ENCODE results near the gene SIAH3.
A peak's percentile ranks its signal among the peaks of the same experiment; 100 is the strongest.
"Not testable (repeated sequence)": the region's sequence is repeated elsewhere in the genome, so short reads cannot be mapped to it uniquely, and the experiment has no call there.

SIAH3 gene

DNA sequence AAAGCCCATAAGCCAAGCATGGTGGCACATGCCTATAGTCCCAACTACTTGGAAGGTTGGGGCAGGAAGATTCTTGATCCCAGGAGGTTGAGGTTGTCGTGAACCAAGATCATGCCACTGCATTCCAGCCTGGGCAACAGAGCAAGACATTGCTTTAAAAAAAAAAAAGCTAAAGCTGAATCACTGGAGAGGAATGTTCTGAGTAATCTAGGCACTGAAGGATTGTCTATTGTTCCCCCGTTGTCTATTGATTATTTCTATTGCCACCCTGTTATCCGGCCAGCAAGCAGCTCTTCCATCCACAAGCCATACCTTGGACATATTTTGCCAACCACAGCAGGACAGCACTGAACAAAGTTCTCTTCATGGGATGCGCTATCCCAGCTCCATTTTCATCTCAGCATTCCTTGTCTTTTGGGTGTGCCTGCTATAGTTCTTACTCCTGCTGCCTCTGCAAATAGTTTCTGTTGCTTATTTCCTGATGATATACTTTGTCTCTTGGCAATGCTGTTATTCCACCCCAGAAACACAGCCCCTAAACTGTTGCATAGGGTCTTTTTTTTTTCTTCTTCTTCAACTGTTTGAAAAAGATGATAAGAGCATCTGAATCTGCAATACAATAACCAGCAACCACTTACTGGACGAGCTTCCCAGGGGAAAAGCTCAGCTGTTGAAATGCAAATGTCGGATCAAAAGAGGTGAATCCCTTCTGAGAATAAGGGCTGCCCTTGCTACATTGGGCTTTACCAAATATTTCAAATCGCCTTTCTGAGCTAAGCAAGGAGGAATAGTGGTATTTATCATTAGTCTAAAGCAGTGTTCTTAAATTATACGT is 22.2 kb upstream of the SIAH3 start:
- Mint-ChIP-seq H3K9me3 (no peaks in the 10 kb centered on the region), H3K4me1 (no peaks in the 10 kb centered on the region), H3K27ac (no peak overlapping the region), H3K4me3 (no peak overlapping the region), H3K36me3 (no peaks in the 10 kb centered on the region)
- DNase-seq (ENCODE audit: low spot score in 2 of 2) (no peak), ATAC-seq (no peak)

DNA sequence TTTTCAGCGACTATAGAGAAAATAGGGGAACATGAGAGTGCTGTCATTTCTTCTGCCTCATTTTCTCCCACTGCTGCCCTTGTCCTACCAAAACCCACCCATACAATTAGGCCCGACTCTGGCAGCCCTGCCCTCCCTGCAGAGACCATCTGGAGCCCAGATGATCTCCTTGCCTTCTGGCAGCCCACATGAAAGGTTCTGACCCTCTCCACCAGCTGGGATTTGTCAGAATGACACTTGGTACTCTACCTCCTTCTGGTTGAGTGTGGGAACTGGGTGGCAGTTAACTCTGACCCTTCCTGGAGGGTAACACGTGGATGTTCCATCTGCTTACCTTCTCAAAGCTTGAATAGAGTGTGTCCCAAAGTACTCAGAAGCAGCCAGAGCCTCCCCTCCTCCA is 21.0 kb upstream of the SIAH3 start:
- Mint-ChIP-seq H3K27ac (no peak overlapping the region), H3K36me3 (no peaks in the 10 kb centered on the region), H3K4me3 (no peak overlapping the region), H3K4me1 (no peaks in the 10 kb centered on the region), H3K9me3 (no peaks in the 10 kb centered on the region)
- ATAC-seq (no peak), DNase-seq (ENCODE audit: low spot score in 2 of 2) (peak in 1 of 2 donors; percentile 40)

GRCh38 chr13:45871201-45871600 is 19.6 kb upstream of the SIAH3 start:
- H3K9me3 Mint-ChIP-seq, H3K4me1 Mint-ChIP-seq, H3K4me3 Mint-ChIP-seq, ATAC-seq, H3K27ac Mint-ChIP-seq, H3K36me3 Mint-ChIP-seq: not testable (repeated sequence)
- peak in 1 of 2 donors; percentile 36 for DNase-seq (ENCODE audit: low spot score in 2 of 2)

DNA sequence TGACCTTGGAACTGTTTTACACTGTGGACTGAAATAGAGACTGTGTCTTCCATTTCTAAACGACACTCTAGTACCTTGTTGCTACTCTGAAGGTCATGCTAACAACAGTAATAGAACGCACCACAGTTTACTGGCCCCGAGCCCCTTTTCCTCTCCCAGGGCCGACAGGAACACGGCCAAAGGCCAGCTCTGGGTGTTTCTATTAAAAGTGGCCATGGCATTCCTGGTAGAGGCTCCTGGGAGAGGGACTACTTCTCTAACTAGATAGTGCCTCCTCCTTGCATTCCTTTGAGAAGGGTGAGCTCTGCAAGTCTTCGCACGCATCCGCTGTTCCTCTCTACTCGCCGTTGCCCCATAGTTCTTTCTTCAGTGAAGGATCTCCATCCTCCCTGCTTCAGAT is 18.7 kb upstream of the SIAH3 start:
- DNase-seq (ENCODE audit: low spot score in 2 of 2) (peak in 1 of 2 donors; percentile 28), ATAC-seq (no peak)
- Mint-ChIP-seq H3K9me3 (no peaks in the 10 kb centered on the region), H3K36me3 (no peaks in the 10 kb centered on the region), H3K4me1 (no peaks in the 10 kb centered on the region), H3K4me3 (no peak overlapping the region), H3K27ac (peak overlapping the region; percentile 48)

DNA sequence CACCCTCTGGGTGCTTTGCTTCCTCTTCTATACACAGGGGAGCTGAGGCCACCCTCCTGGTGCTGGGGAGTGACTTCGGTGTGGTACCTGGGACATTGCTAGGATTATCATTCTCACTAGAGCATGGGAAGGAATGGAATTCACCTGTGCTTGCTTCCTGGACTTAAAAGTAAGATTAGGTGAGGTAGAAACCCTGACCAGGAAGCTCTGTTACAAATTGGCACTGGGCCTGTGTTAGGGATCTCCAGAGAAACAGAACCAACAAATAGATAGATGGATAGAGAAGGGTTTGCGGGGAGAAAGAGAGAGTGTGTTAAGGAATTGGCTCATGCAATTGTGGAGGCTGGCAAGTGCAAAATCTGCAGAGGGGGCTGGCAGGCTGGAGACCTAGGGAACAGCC is 13.9 kb upstream of the SIAH3 start:
- ATAC-seq = peak; percentile 21

GRCh38 chr13:45863709-45864590 is 12.4 kb upstream of the SIAH3 start:
- Mint-ChIP-seq H3K9me3 (no peaks in the 10 kb centered on the region), H3K36me3 (no peaks in the 10 kb centered on the region), H3K4me1 (no peaks in the 10 kb centered on the region), H3K4me3 (no peak overlapping the region), H3K27ac (no peak overlapping the region)
- ATAC-seq = no peak
- no peak for DNase-seq (ENCODE audit: low spot score in 2 of 2)

More for the DNA sequence above, 13.9 kb upstream of the SIAH3 start:
- H3K4me3 Mint-ChIP-seq = no peak overlapping the region
- no peaks in the 10 kb centered on the region for H3K4me1 Mint-ChIP-seq
- no peaks in the 10 kb centered on the region for H3K36me3 Mint-ChIP-seq
- no peak overlapping the region for H3K27ac Mint-ChIP-seq
- H3K9me3 Mint-ChIP-seq = no peaks in the 10 kb centered on the region
- no peak for DNase-seq (ENCODE audit: low spot score in 2 of 2)

DNA sequence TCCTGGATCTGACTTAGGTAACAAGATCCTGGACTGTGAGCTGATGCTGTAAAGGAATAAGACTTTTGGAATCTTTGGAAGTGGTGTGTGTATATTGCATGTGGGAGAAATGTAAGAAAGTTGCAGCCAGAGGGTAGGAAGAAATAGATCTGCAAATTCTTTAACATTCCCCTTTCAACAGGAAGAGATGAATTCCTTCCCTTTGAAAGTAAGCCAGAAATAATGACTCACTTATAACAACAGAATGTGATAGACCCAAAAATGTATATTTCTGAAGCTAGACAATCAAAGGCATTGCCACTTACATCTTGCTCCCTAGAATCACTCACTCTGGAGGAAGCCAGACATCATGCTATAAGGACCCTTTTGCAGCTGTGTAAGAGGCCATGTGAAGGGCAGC is 9.8 kb upstream of the SIAH3 start:
- ATAC-seq = no peak
- no peak for DNase-seq (ENCODE audit: low spot score in 2 of 2)
- H3K36me3 Mint-ChIP-seq = no peaks in the 10 kb centered on the region
- no peak overlapping the region for H3K27ac Mint-ChIP-seq
- no peak overlapping the region for H3K4me3 Mint-ChIP-seq
- H3K9me3 Mint-ChIP-seq = no peaks in the 10 kb centered on the region
- no peaks in the 10 kb centered on the region for H3K4me1 Mint-ChIP-seq

GRCh38 chr13:45860240-45860639 is 8.7 kb upstream of the SIAH3 start:
- ATAC-seq (no peak), DNase-seq (ENCODE audit: low spot score in 2 of 2) (no peak)
- H3K36me3 Mint-ChIP-seq = no peaks in the 10 kb centered on the region
- H3K27ac Mint-ChIP-seq = no peak overlapping the region
- H3K4me3 Mint-ChIP-seq = no peak overlapping the region
- no peaks in the 10 kb centered on the region for H3K9me3 Mint-ChIP-seq
- H3K4me1 Mint-ChIP-seq = no peaks in the 10 kb centered on the region

GRCh38 chr13:45859705-45860104 is 8.2 kb upstream of the SIAH3 start:
- Mint-ChIP-seq H3K36me3 (no peaks in the 10 kb centered on the region), H3K9me3 (no peaks in the 10 kb centered on the region), H3K4me3 (no peak overlapping the region), H3K27ac (no peak overlapping the region), H3K4me1 (no peaks in the 10 kb centered on the region)
- no peak for DNase-seq (ENCODE audit: low spot score in 2 of 2)
- ATAC-seq = no peak

DNA sequence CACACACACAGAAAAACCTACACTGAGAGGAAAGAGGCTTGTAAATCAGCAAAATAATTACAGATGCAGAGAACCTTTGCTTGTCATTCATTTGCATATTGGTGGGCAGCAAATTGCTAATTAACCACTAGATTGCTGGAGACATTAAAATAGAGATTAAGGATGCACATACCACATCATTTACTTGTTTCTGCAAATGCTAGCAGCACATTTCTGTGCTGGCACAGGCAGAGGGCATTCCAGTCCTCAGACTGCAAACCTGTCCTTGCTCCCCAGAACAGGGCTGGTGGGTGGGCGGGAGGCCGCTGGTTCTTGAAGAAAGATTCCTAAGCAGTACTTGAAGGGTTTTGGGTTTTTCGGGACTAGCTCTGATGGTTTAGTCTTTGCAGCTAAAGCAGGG is 941 bp upstream of the SIAH3 start:
- no peak for DNase-seq (ENCODE audit: low spot score in 2 of 2)
- no peak overlapping the region for H3K27ac Mint-ChIP-seq
- ATAC-seq = no peak
- H3K36me3 Mint-ChIP-seq = no peaks in the 10 kb centered on the region
- peaks cover 25% of the 10 kb centered on the region for H3K4me1 Mint-ChIP-seq
- H3K9me3 Mint-ChIP-seq = peaks cover 4% of the 10 kb centered on the region
- no peak overlapping the region for H3K4me3 Mint-ChIP-seq

DNA sequence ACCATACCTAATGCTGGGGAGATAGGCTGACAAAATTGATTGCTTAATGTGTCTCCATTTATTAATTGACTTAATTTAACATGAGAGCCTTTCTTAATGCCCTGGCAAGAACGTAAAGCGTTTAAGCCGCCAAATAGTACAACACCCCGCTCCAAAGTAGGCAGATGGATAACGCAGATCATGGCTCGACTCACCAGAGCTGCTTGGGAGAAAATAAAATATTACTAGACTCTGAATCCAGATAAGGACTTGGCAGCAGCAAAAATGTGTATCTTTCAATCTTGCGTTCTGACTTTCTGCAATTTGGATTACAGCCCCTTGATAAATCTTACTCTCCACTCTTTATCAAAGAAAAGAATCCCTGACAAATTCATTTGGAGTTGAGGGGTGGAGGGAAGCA is 403 bp upstream of the SIAH3 start:
- H3K4me3 Mint-ChIP-seq = peak overlapping the region; percentile 70
- H3K36me3 Mint-ChIP-seq = no peaks in the 10 kb centered on the region
- ATAC-seq = no peak
- H3K4me1 Mint-ChIP-seq = peaks cover 30% of the 10 kb centered on the region
- no peak overlapping the region for H3K27ac Mint-ChIP-seq
- no peak for DNase-seq (ENCODE audit: low spot score in 2 of 2)
- peaks cover 4% of the 10 kb centered on the region for H3K9me3 Mint-ChIP-seq

- H3K4me1 Mint-ChIP-seq = peaks cover 30% of the 10 kb centered on the region
- peak overlapping the region; percentile 70 for H3K4me3 Mint-ChIP-seq
- ATAC-seq (no peak), DNase-seq (ENCODE audit: low spot score in 2 of 2) (no peak)
- H3K9me3 Mint-ChIP-seq = peaks cover 4% of the 10 kb centered on the region
- H3K27ac Mint-ChIP-seq = no peak overlapping the region
- H3K36me3 Mint-ChIP-seq = no peaks in the 10 kb centered on the region
Observed at GRCh38 chr13:45850027-45850613, 1.4 kb downstream of the SIAH3 start.

- Mint-ChIP-seq H3K4me1 (peaks cover 30% of the 10 kb centered on the region), H3K27ac (no peak overlapping the region), H3K4me3 (no peak overlapping the region), H3K9me3 (peaks cover 4% of the 10 kb centered on the region), H3K36me3 (no peaks in the 10 kb centered on the region)
- no peak for DNase-seq (ENCODE audit: low spot score in 2 of 2)
- no peak for ATAC-seq
Observed at GRCh38 chr13:45849408-45849807, 2.1 kb downstream of the SIAH3 start.

- H3K9me3 Mint-ChIP-seq = no peaks in the 10 kb centered on the region
- H3K27ac Mint-ChIP-seq = peak overlapping the region; percentile 74
- DNase-seq (ENCODE audit: low spot score in 2 of 2) (no peak), ATAC-seq (peak; percentile 35)
- H3K4me1 Mint-ChIP-seq = peaks cover 30% of the 10 kb centered on the region
- H3K36me3 Mint-ChIP-seq = no peaks in the 10 kb centered on the region
- H3K4me3 Mint-ChIP-seq = peak overlapping the region; percentile 38
Observed at GRCh38 chr13:45847554-45848224, 3.9 kb downstream of the SIAH3 start.

- DNase-seq (ENCODE audit: low spot score in 2 of 2) (no peak), ATAC-seq (no peak)
- Mint-ChIP-seq H3K9me3 (no peaks in the 10 kb centered on the region), H3K27ac (no peak overlapping the region), H3K36me3 (no peaks in the 10 kb centered on the region), H3K4me1 (peaks cover 29% of the 10 kb centered on the region), H3K4me3 (no peak overlapping the region)
Observed at GRCh38 chr13:45846681-45847080, 4.9 kb downstream of the SIAH3 start.

Measured in stimulated activated effector memory CD8-positive, alpha-beta T cell treated with anti-CD3 and anti-CD28 coated beads, Interleukin-12 subunit alpha, Interleukin-12 subunit beta, amount 100 ng/mL, for 72 hours (primary cell).